HEK293 (cell line): ENCODE measurements around the gene BICD2.

Source experiments
- CTCF ChIA-PET: fragments of 350-600 bp; formaldehyde crosslinking; extraction: SDS; loops from one replicate; lab custom pipeline; 2021; ENCODE audit warnings: antibody characterized with exemption; lab: Yijun Ruan, JAX
- POLR2A ChIA-PET: fragments of 300-600 bp; formaldehyde crosslinking; extraction: SDS; loops from one replicate; lab custom pipeline; 2020; ENCODE audit warnings: antibody characterized with exemption, inconsistent platforms; lab: Yijun Ruan, JAX
- H3K27ac ChIP-seq: fragments of 200-500 bp; sonication (Bioruptor generic); 2 replicates; pipeline ENCODE4 v1.5.1; 2014; ENCODE audit warnings: low read depth, low read length, control low read depth, inconsistent platforms; ENCODE audit errors: extremely low read depth
- H3K36me3 ChIP-seq, 2 experiments: fragments of 200-500 bp in 1 of 2; sonication (Bioruptor generic) in 1 of 2; 1 replicate in 1 of 2; 2 replicates in 1 of 2; pipeline ENCODE4 v1.5.1; 2014 to 2017; ENCODE audit warnings: inconsistent platforms in 2 of 2, low read length in 2 of 2; ENCODE audit not compliant: control insufficient read depth in 2 of 2, insufficient read depth in 1 of 2
- H3K4me1 ChIP-seq: fragments of 200-500 bp; sonication (Bioruptor generic); 2 replicates; pipeline ENCODE4 v1.5.1; 2014; ENCODE audit warnings: mild to moderate bottlenecking, low read length, inconsistent platforms; ENCODE audit not compliant: control insufficient read depth, insufficient read depth
- H3K4me3 ChIP-seq: 2 replicates; pipeline ENCODE4 v1.5.1; 2011; ENCODE audit warnings: low read depth, mild to moderate bottlenecking, control low read depth, low read length, moderate library complexity
- H3K9me3 ChIP-seq: fragments of 200-500 bp; sonication (Bioruptor generic); 2 replicates; pipeline ENCODE4 v1.5.1; 2014; ENCODE audit warnings: low read depth, low read length, inconsistent platforms; ENCODE audit not compliant: control insufficient read depth, insufficient read depth
- EGR2 ChIP-seq: fragments of 450-650 bp; formaldehyde crosslinking; IDR thresholded peaks from 2 replicates; pipeline ENCODE4 v1.5.1; 2016; ENCODE audit warnings: low read depth, missing biosample characterization, missing genetic modification characterization
- HIC1 ChIP-seq: fragments of 450-650 bp; formaldehyde crosslinking; IDR thresholded peaks from 2 replicates; pipeline ENCODE4 v1.5.1; 2016; ENCODE audit warnings: missing biosample characterization, missing genetic modification characterization
- HOXD13 ChIP-seq: sonication (generic); formaldehyde crosslinking; IDR thresholded peaks from 2 replicates; pipeline ENCODE4 v1.8.0; 2022; ENCODE audit warnings: missing genetic modification reagents, borderline replicate concordance
- MYNN ChIP-seq: fragments of 450-650 bp; formaldehyde crosslinking; IDR thresholded peaks from 2 replicates; pipeline ENCODE4 v1.5.1; 2016; ENCODE audit warnings: missing biosample characterization, missing genetic modification characterization, borderline replicate concordance
- ZBTB44 ChIP-seq: fragments of 450-650 bp; IDR thresholded peaks from 2 replicates; pipeline ENCODE4 v1.5.1; 2018; ENCODE audit warnings: missing biosample characterization, mild to moderate bottlenecking, missing genetic modification characterization
- ZBTB49 ChIP-seq: fragments of 450-650 bp; formaldehyde crosslinking; IDR thresholded peaks from 2 replicates; pipeline ENCODE4 v1.5.1; 2016; ENCODE audit warnings: missing biosample characterization, missing genetic modification characterization, low read depth
- ZFHX2 ChIP-seq: fragments of 450-650 bp; formaldehyde crosslinking; conservative IDR thresholded peaks from 2 replicates; pipeline ENCODE4 v1.5.1; 2016; ENCODE audit warnings: missing biosample characterization, missing genetic modification characterization
- ZNF157 ChIP-seq: fragments of 450-650 bp; formaldehyde crosslinking; IDR thresholded peaks from 2 replicates; pipeline ENCODE4 v1.5.1; 2016; ENCODE audit warnings: missing biosample characterization, missing genetic modification characterization
- ZNF18 ChIP-seq: fragments of 450-650 bp; formaldehyde crosslinking; IDR thresholded peaks from 2 replicates; pipeline ENCODE4 v1.5.1; 2016; ENCODE audit warnings: missing biosample characterization, missing genetic modification characterization
- ZNF501 ChIP-seq: fragments of 450-650 bp; formaldehyde crosslinking; IDR thresholded peaks from 2 replicates; pipeline ENCODE4 v1.5.1; 2016; ENCODE audit warnings: missing biosample characterization, missing genetic modification characterization
- ZNF514 ChIP-seq: fragments of 450-650 bp; formaldehyde crosslinking; IDR thresholded peaks from 2 replicates; pipeline ENCODE4 v1.5.1; 2016; ENCODE audit warnings: missing biosample characterization, missing genetic modification characterization
- ZNF677 ChIP-seq: fragments of 450-650 bp; IDR thresholded peaks from 2 replicates; pipeline ENCODE4 v1.5.0; 2018; ENCODE audit warnings: missing biosample characterization, mild to moderate bottlenecking, missing genetic modification characterization, moderate library complexity

BICD2 gene

GRCh38 chr9:92737611-92738299 is 26.9 kb downstream of the BICD2 start:
- Histone ChIP-seq H3K36me3 (no peaks in the 10 kb centered on the region), H3K27ac (no peak overlapping the region), H3K4me1 (peaks cover 2% of the 10 kb centered on the region; the same call in 1 of the 2 replicates), H3K9me3 (no peaks in the 10 kb centered on the region), H3K4me3 (no peak overlapping the region)
- ChIA-PET POLR2A (no interaction called here), CTCF (interaction anchor here (1.5 kb wide), 1 partner anchor 21 kb away, joined by 6 read pairs; no protein-coding TSS in a partner anchor)
- TF ChIP-seq ZNF501 (tag by site-specific recombination) (no peak), HOXD13 (CRISPR knock-in tag) (no peak), ZNF157 (tag by site-specific recombination) (no peak), ZNF18 (no peak), ZNF514 (tag by site-specific recombination) (no peak), MYNN (tag by site-specific recombination) (no peak), HIC1 (tag by site-specific recombination) (0 out of 2 replicates have a peak, but pooled peaks have one; percentile 19), ZBTB44 (tag by site-specific recombination) (no peak)

- POLR2A ChIA-PET: no interaction called here
- H3K4me1 ChIP-seq: peaks cover 2% of the 10 kb centered on the region; the same call in 1 of the 2 replicates
- H3K36me3 ChIP-seq: no peaks in the 10 kb centered on the region
- no peak overlapping the region for H3K27ac ChIP-seq
- H3K9me3 ChIP-seq: no peaks in the 10 kb centered on the region
- CTCF ChIA-PET: interaction anchor here (1.5 kb wide), 1 partner anchor 21 kb away, joined by 6 read pairs; no protein-coding TSS in a partner anchor
- TF ChIP-seq ZFHX2 (tag by site-specific recombination): peak; percentile 69
- TF ChIP-seq ZBTB49: no peak
- TF ChIP-seq ZNF677 (tag by site-specific recombination): no peak
- peak; percentile 81 for TF ChIP-seq EGR2 (tag by site-specific recombination)
- H3K4me3 ChIP-seq: no peak overlapping the region
Observed at GRCh38 chr9:92737216-92737606, 27.4 kb downstream of the BICD2 start.
